ENCODE measurements around the gene WDR70.
"Not testable (repeated sequence)": the region's sequence is repeated elsewhere in the genome, so short reads cannot be mapped to it uniquely, and the experiment has no call there.

DNA sequence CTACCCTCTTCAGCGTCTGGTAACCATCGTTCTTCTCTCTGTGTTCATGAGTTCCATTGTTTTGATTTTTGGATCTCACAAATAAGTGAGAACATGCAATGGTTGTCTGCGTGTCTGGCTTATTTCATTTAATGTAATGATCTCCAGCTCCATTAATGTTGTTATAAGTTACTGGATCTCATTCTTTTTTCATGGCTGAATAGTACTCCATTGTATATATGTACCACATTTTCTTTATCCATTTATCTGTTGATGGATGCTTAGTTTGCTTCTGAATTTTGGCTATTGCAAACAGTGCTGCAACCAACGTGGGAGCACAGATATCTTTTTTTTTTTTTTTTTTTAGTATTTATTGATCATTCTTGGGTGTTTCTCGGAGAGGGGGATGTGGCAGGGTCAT, 139.2 kb downstream of the WDR70 start:
- TF ChIP-seq, protein P1, sequence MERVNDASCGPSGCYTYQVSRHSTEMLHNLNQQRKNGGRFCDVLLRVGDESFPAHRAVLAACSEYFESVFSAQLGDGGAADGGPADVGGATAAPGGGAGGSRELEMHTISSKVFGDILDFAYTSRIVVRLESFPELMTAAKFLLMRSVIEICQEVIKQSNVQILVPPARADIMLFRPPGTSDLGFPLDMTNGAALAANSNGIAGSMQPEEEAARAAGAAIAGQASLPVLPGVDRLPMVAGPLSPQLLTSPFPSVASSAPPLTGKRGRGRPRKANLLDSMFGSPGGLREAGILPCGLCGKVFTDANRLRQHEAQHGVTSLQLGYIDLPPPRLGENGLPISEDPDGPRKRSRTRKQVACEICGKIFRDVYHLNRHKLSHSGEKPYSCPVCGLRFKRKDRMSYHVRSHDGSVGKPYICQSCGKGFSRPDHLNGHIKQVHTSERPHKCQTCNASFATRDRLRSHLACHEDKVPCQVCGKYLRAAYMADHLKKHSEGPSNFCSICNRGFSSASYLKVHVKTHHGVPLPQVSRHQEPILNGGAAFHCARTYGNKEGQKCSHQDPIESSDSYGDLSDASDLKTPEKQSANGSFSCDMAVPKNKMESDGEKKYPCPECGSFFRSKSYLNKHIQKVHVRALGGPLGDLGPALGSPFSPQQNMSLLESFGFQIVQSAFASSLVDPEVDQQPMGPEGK (CRISPR knock-in tag; IDR thresholded peaks at IDR 0.05; ENCODE audit: borderline replicate concordance): not testable (repeated sequence)
- not testable (repeated sequence) for TF ChIP-seq ZNF565 (CRISPR knock-in tag; conservative IDR thresholded peaks at IDR 0.05; ENCODE audit: low read depth); CSDC2 (CRISPR knock-in tag; IDR thresholded peaks at IDR 0.05); ZC3H10 (CRISPR knock-in tag; IDR thresholded peaks at IDR 0.05); ZFP3 (CRISPR knock-in tag; IDR thresholded peaks at IDR 0.05); OSR1 (CRISPR knock-in tag; IDR thresholded peaks at IDR 0.05); ARNTL (CRISPR knock-in tag; IDR thresholded peaks at IDR 0.05; ENCODE audit: borderline replicate concordance, low read depth); RARB (CRISPR knock-in tag; IDR thresholded peaks at IDR 0.05)
- TF ChIP-seq, protein P2, sequence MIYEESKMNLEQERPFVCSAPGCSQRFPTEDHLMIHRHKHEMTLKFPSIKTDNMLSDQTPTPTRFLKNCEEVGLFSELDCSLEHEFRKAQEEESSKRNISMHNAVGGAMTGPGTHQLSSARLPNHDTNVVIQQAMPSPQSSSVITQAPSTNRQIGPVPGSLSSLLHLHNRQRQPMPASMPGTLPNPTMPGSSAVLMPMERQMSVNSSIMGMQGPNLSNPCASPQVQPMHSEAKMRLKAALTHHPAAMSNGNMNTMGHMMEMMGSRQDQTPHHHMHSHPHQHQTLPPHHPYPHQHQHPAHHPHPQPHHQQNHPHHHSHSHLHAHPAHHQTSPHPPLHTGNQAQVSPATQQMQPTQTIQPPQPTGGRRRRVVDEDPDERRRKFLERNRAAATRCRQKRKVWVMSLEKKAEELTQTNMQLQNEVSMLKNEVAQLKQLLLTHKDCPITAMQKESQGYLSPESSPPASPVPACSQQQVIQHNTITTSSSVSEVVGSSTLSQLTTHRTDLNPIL (CRISPR knock-in tag; IDR thresholded peaks at IDR 0.05; ENCODE audit: low read depth): not testable (repeated sequence)
